Measurements from ENCODE around the gene SPDYE1. TPM values are rescaled to one million over a fixed set of nuclear protein-coding genes. Genes with fewer than 3 reads are reported as not detected.

Gene SPDYE1
- total RNA-seq, 1 donor from 2014 or later = not detected

DNA sequence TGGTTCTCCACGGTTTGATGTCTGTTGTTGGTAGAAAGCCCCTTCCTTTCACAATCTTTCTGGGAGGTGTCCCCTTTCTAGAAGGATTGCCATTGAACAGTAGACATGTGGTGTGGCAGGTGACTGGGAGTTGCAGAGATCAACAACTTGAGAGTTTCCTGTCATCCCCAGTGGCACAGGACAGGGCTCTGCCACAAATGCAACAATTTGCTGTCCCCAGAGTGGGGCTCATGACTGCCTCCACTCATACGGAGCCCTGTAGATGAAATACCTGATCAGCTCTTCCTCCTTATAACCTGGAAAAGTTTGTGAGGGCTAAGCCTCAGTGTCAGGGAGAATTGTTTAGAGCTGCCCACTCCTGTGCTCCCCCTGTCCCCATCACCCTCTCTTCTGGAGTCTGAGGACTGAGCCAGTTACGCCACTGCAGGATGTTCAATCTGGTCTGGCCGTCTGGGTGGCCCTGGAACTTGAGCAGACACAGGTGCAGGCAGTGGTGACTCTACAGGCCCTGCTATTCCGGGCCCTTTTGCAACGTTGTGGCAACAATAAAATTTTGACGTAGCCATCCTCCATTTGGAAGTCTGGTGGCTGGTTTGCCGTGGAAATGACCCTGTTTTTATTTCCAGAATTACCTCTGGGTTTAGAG, 53.3 kb downstream of the SPDYE1 start:
- Histone ChIP-seq H3K9me3 (no peaks in the 10 kb centered on the region), H3K27me3 (ENCODE audit: low read depth) (no peaks in the 10 kb centered on the region), H3K36me3 (peaks cover 82% of the 10 kb centered on the region), H3K4me3 (no peak overlapping the region), H3K4me1 (peaks cover 39% of the 10 kb centered on the region), H3K27ac (peak overlapping the region; percentile 3)
- DNase-seq = no peak
- intact Hi-C loops (cut with DNase I) = no loop called here
- TF ChIP-seq, protein P1, sequence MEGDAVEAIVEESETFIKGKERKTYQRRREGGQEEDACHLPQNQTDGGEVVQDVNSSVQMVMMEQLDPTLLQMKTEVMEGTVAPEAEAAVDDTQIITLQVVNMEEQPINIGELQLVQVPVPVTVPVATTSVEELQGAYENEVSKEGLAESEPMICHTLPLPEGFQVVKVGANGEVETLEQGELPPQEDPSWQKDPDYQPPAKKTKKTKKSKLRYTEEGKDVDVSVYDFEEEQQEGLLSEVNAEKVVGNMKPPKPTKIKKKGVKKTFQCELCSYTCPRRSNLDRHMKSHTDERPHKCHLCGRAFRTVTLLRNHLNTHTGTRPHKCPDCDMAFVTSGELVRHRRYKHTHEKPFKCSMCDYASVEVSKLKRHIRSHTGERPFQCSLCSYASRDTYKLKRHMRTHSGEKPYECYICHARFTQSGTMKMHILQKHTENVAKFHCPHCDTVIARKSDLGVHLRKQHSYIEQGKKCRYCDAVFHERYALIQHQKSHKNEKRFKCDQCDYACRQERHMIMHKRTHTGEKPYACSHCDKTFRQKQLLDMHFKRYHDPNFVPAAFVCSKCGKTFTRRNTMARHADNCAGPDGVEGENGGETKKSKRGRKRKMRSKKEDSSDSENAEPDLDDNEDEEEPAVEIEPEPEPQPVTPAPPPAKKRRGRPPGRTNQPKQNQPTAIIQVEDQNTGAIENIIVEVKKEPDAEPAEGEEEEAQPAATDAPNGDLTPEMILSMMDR (IDR thresholded peaks at IDR 0.05) = no peak
- no peak for ATAC-seq

DNA sequence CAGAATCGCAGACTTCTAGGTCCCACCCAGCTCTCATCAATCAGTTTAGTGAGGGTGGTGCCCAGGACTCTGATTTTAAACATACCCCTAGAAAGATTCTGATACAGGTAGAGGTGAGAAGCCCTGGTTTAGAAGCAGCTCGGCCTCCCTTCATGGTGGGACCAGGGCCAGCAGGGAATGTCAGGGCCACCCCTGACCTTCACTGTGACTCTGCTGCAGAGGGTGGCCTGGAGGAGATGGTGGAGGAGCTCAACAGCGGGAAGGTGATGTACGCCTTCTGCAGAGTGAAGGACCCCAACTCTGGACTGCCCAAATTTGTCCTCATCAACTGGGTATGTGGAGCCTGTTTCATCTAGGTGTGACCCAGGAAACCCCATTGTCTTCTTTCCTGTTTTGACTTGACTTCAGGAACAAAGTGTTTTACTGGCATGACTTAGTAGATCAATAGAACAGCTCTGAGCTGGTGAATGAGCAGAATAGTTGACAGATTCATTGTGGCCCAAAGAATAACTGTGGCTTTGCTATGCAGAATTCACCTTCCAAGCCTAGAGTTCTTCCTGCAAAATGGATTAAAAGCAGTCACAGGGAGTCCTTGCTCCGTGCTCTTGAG, 54.0 kb downstream of the SPDYE1 start:
- no peak for DNase-seq
- TF ChIP-seq, protein P1 (IDR thresholded peaks at IDR 0.05) = no peak
- H3K4me1 ChIP-seq = peaks cover 32% of the 10 kb centered on the region
- H3K27me3 ChIP-seq (ENCODE audit: low read depth) = no peaks in the 10 kb centered on the region
- peaks cover 83% of the 10 kb centered on the region for H3K36me3 ChIP-seq
- H3K4me3 ChIP-seq = no peak overlapping the region
- H3K9me3 ChIP-seq = no peaks in the 10 kb centered on the region
- intact Hi-C loops (cut with DNase I) = no loop called here
- H3K27ac ChIP-seq = no peak overlapping the region
- ATAC-seq = no peak

DNA sequence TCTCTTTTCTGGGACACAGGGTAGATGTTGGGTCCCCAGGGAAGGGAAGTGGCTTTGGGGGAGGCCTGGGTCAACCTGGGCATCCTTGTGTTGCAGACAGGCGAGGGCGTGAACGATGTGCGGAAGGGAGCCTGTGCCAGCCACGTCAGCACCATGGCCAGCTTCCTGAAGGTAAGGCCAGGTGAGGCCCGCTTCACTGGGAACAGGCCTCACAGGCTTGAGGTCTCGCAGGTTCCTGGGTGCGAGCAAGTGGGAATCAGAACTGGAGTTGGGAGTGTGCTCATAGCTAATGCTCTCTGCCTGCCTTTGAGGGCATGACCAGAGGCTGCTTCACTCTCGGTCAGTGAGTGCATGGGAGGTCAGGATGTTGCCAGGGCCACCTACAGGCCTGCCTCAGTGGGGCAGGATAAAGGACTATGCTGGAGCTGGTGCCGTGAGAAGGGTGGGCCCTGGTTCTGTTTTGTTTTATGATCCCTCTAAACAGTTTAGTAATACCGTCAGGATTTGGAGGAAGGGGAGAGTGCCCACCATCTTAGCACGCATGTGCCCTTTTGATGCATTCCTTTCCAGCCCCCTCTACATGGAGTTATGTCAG, 55.2 kb downstream of the SPDYE1 start:
- Histone ChIP-seq H3K4me1 (peaks cover 22% of the 10 kb centered on the region), H3K27me3 (ENCODE audit: low read depth) (no peaks in the 10 kb centered on the region), H3K36me3 (peaks cover 88% of the 10 kb centered on the region), H3K27ac (no peak overlapping the region), H3K9me3 (no peaks in the 10 kb centered on the region), H3K4me3 (no peak overlapping the region)
- no peak for DNase-seq
- no peak for ATAC-seq
- intact Hi-C loops (cut with DNase I) = no loop called here
- TF ChIP-seq, protein P1 (IDR thresholded peaks at IDR 0.05) = no peak

DNA sequence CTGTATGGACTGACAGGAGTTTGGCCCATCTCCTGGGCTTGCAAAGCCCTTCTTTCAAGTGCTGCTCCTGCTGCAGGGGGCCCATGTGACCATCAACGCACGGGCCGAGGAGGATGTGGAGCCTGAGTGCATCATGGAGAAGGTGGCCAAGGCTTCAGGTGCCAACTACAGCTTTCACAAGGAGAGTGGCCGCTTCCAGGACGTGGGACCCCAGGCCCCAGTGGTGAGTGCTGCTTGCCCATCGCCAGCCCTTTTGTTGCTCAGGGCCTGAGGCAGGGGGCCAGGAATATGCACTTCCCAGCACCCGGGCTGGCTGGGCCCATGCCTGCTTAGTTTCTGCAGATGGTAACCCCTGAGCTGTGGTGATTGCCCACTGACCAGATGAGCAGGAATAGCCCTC, 59.0 kb downstream of the SPDYE1 start:
- Histone ChIP-seq H3K4me1 (no peaks in the 10 kb centered on the region), H3K4me3 (no peak overlapping the region), H3K9me3 (no peaks in the 10 kb centered on the region), H3K36me3 (peaks cover 100% of the 10 kb centered on the region), H3K27me3 (ENCODE audit: low read depth) (no peaks in the 10 kb centered on the region), H3K27ac (no peak overlapping the region)
- DNase-seq (no peak), ATAC-seq (no peak)
- intact Hi-C loops (cut with DNase I) = no loop called here
- TF ChIP-seq, protein P1 (IDR thresholded peaks at IDR 0.05) = no peak

DNA sequence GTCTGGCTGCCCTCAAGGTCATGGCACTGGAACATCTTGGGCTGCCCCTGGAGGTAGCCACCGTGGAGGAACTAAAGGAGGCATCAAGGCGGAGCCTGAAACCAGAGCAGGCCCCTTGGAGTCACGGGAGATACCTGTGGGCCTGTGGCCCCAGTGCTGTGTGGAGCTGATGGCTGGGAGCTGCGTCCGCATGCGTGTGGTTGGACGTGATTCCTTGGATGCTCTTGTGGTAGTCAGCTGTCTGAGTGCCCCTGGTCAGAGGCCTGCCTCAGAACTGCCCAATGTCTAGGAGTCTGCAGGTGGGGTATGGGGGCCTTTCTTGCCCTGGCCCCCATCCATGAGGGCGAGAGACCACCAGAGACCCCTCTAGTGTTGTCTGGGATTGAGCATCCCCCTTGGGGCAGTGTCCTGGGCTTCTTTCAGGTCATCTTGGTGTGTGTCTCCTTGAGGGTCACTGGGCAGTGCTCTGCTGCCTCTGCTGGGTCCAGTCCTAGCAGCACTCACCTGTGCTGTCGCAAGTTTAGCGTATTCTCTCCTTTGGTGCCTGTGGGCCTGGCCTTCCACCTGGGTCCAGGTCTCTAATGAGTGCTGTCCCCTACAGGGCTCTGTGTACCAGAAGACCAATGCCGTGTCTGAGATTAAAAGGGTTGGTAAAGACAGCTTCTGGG, 59.6 kb downstream of the SPDYE1 start:
- Histone ChIP-seq H3K36me3 (peaks cover 100% of the 10 kb centered on the region), H3K27ac (no peak overlapping the region), H3K4me3 (no peak overlapping the region), H3K4me1 (no peaks in the 10 kb centered on the region), H3K9me3 (no peaks in the 10 kb centered on the region), H3K27me3 (ENCODE audit: low read depth) (no peaks in the 10 kb centered on the region)
- TF ChIP-seq, protein P1 (IDR thresholded peaks at IDR 0.05) = no peak
- intact Hi-C loops (cut with DNase I) = no loop called here
- ATAC-seq (no peak), DNase-seq (no peak)
